ENCODE results near the gene UBASH3B. TPM values are rescaled to one million over a fixed set of nuclear protein-coding genes. Genes with fewer than 3 reads are reported as not detected.
A peak's percentile ranks its signal among the peaks of the same experiment; 100 is the strongest.
"Not testable (repeated sequence)": the region's sequence is repeated elsewhere in the genome, so short reads cannot be mapped to it uniquely, and the experiment has no call there.

UBASH3B gene
- polyA plus RNA-seq, 3 donors, result 8.0 to 8.7 (median 8.3) TPM

- no peak for DNase-seq
Observed at GRCh38 chr11:122812638-122813037, 157.1 kb downstream of the UBASH3B start.

- DNase-seq, result no peak
Observed at GRCh38 chr11:122813176-122813893, 157.8 kb downstream of the UBASH3B start.

DNA sequence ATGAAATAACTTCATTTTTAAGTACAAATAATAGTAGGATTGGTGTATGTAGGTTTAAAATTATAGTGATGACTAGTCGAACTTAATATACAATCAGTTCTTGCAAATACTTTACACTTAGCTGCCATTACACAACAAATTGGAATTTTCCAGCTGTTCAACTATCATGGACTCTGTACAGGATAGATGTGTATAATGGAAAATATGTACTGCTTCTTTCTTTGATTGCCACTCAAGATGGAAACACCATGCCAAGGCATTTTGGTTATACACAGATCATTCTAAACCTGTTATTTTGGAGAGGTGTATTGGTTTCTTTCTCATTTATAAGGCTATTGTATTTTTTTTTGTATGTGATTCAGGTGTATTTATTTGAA, 158.4 kb downstream of the UBASH3B start:
- DNase-seq, result no peak

DNA sequence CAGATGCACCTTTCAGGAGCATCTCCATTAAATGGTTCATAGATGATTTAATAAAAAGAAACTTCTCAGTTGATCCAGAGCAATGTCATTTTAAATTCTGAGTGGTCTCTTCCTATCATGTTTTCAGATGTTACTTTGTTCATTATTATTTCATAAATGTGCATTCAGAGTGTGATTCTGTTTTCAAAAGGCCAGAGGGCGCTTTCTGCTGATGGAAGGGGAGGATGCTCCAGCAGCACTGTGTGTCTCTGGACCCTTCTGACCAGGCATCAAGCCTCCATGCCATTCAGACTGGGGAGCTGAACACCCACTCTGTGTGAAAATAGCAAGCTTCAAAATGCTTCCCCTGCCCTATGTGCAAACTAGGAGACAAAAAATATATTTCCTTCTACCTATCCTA, 158.9 kb downstream of the UBASH3B start:
- no peak for DNase-seq

DNA sequence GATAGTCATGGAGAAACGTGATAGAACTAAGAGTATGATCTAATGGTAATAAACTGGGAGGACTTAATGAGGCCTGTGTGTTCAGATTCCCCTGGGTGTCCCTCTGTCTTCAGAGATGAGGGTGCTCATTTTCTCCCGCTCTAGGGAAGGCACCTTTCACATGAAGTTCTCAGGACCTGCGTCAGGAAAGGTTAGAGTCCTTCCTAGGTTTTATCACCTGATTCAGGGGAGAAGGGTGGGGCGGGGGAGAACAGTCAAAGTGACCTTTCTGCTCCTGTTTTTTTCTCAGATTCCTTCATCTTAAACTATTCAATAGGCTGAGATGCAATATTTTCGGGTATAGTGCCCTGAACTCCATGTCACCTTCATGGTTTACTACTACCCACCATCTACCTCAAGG, 160.4 kb downstream of the UBASH3B start:
- no peak for DNase-seq

DNA sequence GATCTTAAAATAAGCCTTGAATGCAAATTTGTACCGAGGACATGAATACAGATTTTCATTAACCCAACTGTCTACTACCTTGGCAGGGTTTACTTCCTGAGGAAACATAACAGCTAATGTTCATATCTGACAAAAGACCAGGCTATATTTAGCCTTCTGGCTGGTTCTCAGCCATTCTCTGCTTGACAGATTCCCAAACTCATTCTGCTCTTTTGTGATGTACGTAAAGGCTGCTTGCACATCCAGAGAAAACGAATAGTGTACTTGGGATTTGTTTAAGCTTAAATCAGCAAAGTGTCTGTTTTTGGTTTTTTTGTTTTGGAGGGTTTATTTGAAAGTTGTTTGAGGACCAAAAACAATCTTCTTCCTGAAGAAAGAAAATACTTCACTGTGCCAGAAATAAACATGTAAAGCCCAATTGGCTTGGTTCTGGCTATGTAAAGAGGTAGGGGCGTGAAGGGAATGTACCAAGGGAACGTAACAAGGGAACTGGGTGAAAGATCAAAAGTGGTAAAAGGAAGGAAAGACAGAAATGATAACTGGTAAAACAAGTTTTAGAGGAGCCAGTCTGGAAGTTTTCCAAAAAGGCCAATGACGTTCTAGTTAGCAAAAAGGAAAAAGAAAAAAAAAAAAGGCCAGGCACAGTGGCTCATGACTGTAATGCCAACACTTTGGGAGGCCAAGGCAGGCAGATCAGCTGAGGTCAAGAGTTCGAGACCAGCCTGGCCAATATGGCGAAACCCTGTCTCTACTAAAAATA, 161.4 kb downstream of the UBASH3B start:
- DNase-seq, result peak; percentile 45

DNA sequence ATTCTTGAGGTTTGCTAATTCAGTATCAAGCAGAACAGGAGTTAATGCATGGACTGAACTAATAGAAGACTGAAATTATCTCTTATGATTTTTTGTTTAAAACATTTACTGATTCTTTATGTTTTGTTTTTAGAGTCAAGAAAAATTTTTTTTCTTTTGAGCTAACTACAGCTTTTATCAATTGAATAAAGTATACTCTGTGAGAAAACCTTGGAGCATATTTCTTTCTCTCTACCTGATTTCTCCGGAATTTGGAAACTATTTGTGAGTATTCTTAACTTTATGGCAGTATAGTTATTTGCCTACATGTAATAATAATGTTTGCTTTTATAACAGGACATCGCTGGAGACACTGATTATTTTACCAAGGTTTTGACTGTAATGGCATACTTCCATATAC, 164.6 kb downstream of the UBASH3B start:
- DNase-seq, result no peak

GRCh38 chr11:122821169-122821568, 165.6 kb downstream of the UBASH3B start:
- no peak for DNase-seq

- DNase-seq, result no peak
Observed at GRCh38 chr11:122822241-122822640, 166.7 kb downstream of the UBASH3B start.

DNA sequence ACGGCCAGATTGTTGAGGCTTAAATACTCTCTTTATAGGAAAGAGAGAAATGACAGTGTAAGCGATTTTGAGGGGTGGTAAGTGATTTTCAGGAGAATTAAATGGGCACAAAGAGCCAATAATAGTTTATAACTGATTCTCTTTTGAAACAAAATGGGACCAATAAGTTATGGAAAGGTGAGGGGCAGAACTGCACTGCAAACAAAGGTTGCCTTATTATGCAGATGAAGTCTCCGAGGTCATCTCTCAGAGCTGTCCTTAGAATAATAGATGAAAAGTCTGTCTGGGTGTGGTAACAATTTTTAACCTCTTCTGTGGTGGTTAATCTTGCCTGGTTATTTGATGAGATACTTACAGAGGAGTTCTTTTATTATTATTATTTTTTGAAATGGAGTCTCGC, 168.0 kb downstream of the UBASH3B start:
- no peak for DNase-seq

DNA sequence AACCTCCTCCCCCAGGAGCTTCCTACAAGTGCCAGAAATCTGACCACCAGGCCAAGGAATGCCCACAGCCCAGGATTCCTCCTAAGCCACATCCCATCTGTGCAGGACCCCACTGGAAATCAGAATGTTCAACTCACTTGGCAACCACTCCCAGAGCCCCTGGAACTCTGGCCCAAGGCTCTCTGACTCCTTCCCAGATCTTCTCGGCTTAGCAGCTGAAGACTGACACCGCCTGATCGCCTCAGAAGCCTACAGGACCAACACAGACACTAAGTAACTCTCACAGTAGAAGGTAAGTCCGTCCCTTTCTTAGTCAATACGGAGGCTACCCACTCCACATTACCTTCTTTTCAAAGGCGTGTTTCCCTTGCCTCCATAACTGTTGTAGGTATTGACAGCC, 173.8 kb downstream of the UBASH3B start:
- DNase-seq, result not testable (repeated sequence)

DNA sequence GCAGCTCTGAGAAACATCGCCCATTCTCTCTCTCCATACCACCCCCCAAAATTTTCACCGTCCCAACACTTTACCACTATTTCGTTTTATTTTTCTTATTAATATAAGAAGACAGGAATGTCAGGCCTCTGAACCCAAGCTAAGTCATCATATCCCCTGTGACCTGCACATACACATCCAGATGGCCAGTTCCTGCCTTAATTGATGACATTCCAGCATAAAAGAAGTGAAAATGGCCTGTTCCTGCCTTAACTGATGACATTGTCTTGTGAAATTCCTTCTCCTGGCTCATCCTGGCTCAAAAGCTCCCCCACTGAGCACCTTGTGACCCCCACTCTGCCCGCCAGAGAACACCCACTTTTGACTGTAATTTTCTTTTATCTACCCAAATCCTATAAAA, 176.8 kb downstream of the UBASH3B start:
- DNase-seq, result not testable (repeated sequence)

DNA sequence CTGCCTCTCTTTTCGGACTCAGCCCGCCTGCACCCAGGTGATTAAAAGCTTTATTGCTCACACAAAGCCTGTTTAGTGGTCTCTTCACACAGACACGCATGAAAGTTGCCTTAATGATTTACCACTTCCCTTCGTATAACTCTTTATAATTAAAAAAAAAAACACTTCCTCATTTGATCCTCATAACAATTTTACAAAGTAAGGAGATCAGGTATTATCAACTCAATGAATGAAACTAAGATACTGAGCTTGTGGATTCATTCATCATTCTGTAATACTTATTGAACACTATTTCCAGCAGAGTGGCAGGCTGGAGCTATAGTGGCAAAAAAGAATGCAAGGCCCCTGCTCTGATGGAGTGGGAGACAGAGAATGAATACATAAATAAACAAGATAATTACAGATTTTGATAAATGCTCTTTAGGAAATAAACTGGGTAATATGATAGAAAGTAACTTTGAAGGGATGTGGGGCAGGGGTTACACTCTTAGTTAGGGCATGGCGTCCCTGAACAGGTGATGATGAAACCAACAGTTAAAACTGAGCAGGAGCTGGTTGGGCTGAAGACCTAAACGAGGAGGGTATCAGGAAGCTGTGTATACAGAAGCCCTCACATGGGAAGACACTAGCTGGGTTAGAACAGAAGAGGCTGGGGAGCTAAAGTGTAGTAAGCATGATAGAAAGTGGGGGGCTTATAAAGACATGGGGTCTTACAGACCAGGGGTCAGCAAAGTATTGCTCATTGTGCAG, 177.4 kb downstream of the UBASH3B start:
- DNase-seq, result no peak

DNA sequence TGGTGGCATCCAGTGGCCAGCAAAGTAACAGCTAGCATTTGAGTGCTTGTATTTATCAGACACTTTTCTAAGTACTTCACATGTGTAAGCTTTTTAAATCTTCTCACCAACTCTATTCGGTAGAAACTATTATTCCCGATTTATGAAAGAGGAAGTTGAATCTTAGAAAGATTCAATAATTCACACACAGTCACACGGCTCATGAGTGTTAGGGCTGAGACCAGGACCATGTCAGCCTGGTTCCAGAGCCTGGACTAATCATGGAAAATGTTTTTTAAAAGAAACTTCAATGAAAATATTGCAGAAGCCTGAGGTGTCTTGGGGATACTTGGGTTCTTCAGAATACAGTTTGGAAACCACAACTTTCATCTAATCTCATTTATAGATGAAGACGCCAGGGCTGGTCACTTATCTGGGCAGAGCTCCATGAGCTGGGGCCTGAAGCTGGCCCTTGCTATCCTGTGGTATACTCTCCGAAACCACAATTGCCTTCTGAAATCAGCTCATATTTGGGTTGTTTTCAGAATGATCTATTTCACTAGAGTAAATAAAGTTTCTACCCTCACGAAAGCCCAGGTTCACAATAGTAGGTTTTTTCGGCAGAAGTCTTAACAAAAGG, 178.4 kb downstream of the UBASH3B start:
- no peak for DNase-seq

- no peak for DNase-seq
Observed at GRCh38 chr11:122836916-122837315, 181.4 kb downstream of the UBASH3B start.

DNA sequence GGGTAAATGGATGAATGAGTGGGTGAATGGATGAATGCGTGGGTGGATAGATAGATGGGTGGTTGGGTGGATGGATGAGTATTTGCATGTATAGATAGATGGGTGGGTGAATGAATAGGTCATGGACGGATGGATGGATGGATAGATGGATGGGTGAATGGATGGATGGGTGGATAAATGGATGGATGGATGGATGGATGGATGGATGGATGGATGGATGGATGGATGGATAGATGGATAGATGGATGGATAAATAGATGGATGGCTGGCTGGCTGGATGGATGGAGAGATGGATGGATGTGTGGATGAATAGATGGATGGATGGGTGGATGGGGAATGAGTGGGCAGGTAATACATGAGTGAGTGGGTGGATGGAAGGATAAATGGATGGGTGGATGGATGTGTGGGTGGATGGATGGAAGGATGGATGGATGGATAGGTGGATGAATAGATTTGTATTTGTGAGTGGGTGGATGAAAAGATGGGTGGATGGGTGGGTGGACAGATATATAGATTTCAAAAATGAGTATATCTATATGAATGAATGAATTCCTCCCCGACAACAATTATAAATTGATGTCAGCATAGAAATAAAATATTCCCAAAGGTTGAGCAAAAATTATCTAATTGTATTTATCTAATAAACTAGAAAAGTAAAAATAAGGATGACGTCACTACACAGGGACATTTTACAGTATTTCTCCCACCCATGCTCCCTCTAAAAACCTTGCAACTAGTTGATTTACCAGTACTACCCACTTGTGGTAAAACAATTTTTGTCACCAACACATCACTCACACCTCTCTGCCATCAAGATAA, 182.2 kb downstream of the UBASH3B start:
- DNase-seq, result no peak

DNA sequence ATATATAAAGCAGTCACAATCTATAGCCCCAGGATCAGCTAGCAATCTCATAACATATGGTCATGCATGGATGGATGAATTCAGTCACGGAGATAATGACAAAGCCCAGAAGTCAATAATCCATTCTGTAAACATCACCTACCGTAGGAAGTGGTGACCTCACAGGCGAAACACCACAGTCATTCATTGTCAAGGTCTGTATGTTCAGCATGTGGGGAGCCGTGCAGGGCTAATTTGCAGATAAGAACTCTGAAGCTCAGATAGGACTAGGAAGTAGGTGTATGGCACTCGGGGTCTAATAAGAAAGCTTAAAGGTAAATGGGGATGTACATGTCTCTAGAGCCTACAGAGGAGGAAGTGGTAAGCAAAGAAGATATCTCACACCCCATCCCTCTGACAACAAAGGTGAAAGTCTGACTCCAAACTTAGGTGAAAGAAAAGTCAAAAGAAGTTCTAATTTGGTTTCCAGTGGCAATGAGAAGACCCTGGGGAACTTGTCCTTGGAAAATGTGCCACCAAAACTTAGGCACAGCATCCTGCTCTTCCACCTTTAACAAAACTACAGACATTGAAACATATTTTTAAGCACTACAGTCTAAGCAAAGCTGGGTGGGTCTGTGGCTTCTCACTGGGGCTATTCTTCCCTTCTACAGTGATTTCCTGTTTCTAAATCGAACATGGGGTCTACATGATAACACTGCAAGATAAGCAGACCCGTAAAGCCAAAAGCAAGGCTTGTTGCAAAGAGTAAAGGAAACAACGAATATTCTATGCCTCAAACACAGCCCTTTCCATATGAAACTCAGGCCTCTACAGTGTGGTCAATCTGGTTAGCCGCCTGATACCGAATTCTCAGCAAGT, 188.0 kb downstream of the UBASH3B start:
- DNase-seq, result no peak

DNA sequence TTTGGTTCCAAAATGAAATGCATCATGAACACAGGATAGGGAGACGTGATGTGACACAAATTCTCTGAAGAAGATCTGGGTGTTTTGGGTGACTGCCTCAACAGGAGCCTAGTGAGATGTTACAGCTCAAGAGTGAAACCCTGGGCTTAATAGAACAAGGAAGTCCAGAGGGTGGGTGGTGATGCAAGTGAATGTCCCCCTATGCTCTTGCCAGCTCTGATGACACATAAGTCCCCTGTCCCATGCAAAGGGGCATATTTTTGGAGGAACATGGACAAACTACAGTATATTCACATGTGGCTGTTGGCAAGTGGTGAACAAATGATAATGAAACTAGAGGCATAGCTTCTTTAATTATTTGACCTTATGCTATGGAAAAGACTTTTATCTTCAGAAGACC, 191.9 kb downstream of the UBASH3B start:
- DNase-seq, result no peak

- no peak for DNase-seq
Observed at GRCh38 chr11:122848186-122848585, 192.7 kb downstream of the UBASH3B start.

- peak; percentile 37 for DNase-seq
Observed at GRCh38 chr11:122850076-122850631, 194.6 kb downstream of the UBASH3B start.
